ENCODE results near the gene GRIK1.

Gene GRIK1

DNA sequence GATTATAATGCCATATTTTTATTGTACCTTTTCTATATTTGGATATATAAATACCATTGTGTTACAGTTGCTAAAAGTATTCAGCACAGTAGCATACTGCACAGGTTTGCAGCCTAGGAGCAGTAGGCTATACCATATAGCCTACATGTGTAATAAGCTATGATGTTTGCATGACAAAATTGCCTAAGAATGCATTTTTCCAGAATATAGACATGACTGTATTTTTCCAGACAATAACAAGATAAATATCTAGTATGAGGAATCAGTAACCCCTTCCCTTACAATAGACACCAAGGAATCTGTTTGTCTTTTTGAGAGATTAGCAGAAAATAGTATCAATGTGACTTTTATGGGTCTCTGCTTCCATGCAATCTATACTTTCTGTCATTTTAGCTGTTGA lies 228.6 kb downstream of the GRIK1 start:
- no peak for DNase-seq

DNA sequence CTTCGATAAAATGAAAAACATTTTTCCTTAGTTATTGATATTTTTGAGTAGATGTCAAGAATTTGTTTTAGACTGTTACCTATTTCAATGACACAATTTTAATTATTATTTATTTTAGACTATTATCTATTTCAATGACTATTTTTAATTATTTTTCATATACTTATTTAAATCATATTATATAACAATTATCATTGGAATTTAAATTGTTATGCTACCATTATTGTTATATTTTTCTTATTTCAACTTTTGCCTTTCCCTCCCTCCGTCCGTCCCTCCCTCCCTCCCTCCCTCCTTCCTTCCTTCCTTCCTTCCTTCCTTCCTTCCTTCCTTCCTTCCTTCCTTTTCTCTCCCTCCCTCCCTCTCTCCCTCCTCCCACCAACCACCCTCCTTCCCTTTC lies 229.3 kb downstream of the GRIK1 start:
- DNase-seq = no peak

DNA sequence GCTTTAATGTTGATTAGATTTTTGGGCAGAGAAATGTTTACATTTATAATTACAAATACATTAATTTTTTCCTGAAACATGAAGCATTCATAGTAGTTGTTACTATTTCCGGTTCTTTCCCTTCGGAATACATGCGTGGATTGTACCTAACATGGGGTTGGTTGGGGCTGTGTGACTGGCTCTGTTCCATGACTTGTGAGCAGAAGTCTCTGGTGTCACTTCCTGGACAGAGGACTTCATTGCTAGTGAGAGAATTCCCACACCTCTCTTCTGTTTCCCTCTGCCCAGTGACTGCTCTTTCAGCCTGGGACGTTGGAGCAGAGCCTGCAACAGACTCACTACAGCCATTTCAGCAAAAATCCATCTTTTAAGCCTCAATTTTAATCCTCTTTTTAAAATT lies 231.4 kb downstream of the GRIK1 start:
- no peak for DNase-seq

DNA sequence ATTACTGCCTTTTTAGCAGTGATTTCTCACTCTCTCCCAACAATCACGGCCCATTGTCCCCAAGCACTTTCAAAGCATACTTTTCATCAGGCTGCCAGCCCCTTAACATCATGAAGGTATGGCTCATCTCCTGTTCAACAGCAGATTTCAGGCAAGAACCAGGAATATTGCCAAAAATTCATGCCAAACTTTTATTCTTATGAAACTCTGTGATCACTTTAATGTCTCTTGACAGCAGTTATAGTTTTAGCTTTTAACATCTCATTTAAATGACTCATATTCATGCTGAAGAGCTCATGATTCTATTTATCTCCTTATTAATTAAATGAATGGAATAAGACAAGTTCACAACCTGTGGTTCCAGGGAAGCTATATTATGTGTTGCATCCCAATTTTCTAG lies 235.1 kb downstream of the GRIK1 start:
- no peak for DNase-seq

DNA sequence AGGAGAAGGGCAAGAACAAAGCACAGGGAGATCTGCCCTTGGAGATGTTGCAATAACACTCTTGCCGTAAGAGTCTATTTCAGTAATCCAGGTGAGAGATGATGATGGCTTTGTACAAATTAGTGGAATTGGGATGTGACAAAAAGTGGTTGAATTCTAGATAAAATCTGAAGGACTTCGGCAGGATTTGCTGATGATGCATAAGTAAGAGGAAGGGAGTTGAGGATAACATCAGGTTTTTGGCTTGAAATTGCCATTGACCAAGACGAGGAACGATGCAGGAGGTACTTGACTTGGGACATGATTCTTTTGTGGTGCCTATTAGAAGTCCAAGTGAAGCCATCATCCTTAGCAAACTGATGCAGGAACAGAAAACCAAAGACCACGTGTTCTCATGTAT lies 238.1 kb downstream of the GRIK1 start:
- no peak for DNase-seq

DNA sequence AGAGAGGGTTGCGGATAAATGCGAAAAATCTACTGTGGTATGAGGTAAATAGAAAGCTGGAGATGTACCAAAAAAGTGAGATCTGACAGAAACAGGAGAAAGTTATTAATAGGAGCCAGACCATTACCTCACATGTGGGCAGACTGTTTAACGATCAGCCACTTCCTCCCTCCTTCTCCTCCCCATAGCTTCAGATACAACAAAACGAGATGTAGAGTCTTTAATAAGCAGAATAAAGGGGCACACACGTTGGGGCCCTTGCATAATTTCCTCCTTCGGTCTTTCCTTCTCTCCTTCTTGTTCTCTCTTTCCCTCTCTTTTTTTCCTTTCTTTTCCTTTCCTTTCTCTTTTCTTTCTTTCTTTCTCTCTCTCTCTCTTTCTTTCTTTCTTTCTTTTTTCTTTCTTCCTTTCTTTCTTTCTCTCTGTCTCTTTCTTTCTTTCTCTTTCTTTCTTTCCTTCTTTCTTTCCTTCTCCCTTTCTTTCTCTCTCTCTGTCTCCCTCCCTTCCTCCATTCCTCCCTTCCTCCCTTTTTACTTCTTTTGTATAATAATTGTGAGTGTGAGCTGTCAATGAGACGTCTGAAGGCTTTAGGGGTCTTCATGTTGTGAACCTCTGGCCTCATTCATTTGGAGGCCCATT lies 242.1 kb downstream of the GRIK1 start:
- no peak for DNase-seq

DNA sequence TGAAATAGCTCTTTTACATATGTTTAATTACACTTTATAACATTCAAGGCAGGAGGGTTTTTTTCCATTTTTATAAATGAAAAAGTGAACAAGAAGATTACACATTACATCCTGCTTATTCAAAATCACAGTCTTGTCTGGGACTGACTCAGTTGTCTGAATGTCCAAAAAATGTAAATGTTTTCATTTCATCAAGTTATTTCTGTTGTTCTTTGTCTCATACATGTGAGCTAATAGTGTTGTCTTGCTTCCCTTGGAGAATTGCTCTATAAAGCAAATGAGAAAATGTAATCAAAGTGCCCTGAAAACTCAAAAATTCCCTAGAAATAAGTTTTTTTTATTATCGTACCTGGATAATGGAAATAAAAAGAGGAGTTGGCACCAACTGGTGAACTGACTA lies 242.9 kb downstream of the GRIK1 start:
- DNase-seq = no peak

DNA sequence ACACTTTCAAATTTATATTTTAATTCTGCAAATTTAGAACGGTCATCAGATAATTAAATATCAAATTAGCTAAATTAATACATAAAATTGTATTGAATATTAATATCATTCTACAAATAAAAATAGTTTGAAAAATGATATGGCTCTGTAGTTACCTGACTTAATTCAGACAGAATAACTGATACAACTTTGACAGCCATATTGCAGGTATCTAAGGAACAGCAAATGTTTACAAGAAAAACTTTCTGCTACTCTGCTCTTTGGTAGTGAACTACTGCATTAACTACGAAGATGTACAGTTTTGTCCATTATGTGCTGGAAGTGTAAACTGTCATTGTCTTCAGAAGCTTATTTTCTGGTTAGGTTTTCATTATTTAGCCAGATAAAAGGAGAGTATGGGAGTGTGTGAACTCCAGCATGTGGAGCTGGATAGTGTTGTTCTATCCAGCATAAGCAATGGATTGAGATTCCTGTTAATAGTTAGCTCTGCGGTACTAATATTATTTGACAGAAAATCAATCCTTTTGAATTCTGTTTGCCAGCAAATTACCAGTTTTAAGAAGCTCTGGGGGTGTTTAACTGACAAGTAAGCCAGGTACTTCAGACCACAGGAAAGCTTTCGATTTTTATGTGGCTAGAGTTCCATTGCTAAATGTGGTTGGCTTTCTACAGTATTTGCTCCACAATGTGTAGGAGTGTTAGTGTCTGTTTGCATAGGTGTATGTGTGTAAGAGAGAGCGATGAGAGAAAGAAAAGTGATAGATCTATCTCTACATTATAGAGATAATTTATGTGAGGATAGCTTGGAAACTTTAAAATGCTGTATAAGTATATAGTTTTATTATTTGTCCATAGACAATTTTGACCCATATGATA lies 247.9 kb downstream of the GRIK1 start:
- no peak for DNase-seq

DNA sequence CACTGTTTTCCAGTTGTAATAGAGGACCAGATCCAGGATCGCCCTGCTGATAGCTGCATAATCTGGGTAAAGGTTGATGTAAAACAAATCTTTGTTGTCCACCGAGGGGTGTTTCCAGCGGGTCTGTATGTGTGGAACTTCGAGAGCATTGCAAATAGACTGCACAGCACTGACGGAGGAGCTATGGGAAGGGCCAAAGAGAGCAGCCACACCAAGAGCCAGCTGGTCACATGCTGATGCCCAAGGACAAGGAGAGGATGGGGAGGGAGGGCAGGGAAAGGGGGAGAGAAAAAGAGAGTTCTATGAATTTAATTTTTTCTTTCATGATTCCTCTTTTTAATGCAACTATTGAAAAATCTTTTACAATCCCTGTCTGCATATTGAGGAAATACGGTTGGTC lies 250.0 kb downstream of the GRIK1 start:
- no peak for DNase-seq

DNA sequence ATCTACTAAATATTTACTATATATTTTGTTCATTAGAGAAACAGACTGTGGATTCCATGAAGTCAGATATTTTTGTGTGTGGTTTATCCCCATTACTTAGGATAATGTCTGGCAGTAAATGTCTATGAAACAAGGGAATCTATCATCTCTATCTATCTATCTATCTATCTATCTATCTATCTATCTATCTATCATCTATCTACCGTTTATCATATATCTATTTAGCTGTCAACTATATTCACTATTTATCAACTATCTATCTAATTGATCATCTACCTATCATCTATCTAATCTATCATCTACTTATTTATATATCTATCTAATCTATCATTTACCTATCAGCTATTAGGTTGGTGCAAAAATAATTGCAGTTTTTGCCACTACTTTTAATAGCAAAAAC lies 255.7 kb downstream of the GRIK1 start:
- DNase-seq = no peak

DNA sequence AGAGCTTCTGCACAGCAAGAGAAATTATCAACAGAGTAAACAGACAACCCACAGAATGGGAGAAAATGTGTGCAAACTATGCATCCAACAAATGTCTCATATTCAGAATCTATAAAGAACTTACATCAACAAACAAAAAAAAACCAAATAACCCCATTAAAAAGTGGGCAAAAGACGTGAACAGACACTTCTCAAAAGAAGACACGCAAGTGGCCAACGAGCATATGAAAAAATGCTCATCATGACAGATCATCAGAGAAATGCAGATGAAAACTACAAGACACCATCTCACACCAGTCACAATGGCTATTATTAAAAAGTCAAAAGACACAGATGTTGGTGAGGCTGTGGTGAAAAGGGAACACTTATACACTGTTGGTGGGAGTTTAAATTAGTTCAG lies 257.0 kb downstream of the GRIK1 start:
- DNase-seq = no peak

DNA sequence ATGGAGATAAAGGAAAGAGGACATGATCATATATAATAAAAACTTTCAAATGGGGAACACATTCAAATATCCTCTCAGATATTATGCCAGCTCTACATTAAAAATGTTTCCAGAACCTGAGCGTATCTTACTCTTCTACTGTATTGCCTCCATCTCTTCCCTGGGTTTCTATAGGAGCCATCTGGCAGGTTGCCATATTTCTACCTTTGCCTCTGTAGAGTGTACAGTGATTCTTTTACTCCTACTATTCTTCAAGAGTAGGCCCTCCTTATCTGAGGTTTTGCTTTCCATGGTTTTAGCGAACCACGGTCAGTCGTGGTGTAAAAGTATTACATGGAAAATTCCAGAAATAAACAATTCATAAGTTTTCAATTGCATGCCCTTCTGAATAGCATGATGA lies 259.5 kb downstream of the GRIK1 start:
- no peak for DNase-seq

DNA sequence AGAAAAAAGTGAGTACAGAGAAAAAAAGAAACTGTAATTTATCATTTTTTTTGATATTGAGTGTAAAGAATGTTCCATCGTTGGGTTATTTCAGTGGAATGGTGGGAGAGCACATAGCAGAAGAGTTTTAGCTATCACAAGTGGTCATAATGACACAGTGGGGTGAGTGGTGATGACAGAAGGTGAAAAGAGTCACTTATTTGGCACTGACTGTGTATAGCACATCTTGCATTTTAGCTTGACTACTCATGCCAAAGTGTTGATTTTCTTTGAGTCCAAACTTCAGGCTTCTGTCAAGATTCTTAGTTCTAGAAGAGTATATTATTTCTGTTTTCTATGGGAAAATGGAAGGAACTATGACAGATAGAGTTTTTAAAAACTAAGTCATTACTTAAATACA lies 261.2 kb downstream of the GRIK1 start:
- no peak for DNase-seq

DNA sequence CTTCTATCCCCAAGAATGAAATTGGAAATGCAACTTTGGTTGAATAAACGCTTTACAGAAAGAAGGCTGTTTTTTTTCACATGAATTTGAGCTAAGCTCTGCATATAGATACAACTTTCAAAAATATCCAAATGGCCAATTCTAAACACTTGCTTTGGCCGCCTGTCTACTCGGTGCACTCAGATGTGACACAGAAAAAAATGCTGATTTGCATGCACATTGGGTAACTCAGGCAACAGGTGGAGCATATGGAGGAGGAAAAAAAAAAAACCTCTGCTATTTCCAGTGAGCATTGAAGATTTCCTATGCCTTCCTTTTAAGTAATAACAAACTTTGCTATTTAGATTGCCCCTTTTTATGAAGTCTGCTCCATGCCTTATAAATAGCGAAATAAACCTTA lies 262.5 kb downstream of the GRIK1 start:
- DNase-seq = no peak

DNA sequence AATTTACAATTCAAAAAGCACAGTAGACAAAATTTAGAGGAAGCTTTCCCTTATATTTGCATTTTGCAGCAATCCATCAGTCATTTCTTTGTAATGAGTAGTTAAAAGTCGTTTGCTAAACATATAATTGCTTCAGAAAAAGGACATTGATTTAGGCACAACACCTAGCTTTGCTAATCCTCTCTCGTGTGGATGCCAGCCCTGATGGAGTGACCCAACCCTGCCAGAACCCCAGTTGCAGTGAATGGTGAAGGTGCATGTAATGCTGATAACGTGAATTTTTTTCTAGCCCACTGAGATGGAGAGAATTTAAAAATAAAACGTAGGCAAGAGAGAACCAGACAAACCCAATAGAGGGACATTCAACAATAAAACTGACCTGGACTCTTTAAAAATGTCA lies 263.4 kb downstream of the GRIK1 start:
- no peak for DNase-seq

DNA sequence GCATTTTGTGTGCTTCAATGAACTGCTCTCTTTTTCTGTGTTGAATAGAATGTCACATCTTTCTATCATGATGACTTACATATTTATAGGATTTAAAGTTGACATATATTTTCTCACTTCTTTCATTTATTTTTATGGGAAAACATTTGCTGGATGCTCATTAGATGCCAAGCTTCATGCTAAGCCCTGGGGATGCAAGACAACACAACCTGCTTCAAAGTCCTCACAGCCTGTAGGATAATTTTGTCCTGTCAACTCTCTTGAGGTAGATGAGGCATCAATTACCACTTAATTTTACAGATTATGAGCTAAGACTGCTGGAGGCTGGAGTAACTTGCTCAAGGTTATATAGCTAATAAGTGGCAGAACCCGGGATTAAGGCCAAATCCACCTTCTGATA lies 264.3 kb downstream of the GRIK1 start:
- no peak for DNase-seq

DNA sequence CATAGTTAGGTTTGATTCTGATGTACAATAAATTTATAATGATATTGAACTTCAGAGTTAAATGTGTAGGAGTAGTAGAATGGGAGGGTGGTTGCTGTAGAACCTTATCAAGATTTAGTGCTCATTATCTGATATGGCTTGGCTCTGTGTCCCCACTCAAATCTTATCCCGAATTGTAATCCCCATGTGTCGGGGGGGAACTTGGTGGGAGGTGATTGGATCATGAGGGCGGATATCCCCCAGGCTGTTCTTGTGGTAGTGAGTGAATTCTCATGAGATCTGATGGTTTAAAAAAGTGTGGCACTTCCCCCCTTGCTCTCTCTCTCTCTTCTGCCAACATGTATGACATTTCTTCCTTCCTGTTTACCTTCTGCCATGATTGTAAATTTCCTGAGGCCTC lies 265.5 kb downstream of the GRIK1 start:
- DNase-seq = no peak

DNA sequence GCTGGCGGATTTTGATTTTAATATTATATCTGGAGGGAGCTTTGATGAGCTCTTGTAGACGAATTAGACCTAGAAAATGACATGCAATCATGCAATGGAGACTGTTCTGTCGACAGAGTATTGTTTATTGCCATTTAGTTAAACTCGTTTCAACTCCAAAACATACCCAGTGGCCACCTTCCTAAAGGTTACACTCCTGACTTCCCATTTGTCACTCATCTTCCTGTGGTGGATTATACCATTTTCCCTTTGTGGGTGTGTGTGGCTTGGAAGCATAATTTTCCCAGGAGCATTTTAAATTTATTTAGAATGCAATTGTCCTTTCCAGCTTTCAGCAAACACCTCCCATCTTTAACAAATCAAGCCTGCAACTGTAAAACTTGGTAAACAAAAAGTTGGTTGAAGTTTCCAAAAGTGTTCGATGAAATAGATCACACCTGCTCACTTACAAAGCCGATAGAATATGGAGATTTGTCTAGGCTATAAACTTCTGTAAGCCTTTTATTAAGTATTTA lies 266.6 kb downstream of the GRIK1 start:
- no peak for DNase-seq

DNA sequence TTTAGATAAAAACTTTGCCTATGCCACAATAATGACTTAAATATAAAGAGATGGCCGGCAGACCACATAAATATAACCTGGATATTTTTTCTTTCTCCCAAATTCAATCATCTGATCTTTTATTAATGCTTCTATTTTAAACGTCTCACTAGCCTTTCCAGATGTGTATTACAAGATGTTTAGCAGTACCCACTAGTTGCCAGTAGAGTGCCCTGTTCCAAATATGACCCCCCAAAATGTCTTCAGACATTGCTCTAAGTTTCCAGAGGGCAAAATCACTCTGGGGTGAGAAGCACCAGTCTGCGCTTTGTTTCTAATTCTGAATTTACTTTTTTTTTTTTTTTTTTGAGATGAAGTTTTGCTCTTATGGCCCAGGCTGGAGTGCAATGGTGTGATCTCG lies 268.1 kb downstream of the GRIK1 start:
- no peak for DNase-seq

DNA sequence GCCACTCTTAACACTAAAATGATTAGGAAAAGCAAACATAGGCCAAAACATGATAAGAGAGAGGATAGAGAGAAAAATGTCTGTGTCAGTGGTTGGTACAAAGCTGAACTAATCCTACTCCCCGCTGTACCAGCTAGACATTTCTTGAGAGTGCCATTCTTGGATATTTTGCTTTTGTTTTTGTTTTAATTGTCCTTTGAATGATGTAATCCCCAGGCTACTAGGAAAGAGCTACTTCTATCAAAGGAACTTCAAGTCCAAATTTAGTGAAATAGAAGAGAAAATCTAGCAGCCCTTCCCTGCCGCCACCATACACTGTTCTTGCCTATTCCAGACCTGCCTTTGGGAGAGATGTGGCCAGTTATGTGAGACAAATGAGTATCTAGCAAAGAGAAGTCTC lies 269.6 kb downstream of the GRIK1 start:
- DNase-seq = no peak

DNA sequence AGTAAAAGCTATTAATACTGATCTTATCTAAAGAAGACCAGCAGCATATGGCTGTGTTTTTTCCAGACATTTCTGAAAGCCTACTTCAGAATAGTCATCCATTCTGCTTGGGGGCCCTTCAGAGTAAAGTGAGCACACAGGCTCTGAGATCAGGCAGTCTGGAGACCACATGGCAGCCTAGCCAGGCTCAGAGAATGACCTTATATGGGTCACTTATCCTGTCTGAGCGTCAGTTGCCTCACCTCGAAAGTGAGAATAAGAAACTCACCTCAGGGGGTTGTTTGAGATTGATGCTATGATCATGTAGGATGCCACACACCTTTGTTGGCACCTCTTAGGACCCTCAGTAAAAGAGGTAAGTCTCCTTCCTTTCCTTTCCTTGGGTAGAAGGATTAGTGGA lies 270.4 kb downstream of the GRIK1 start:
- no peak for DNase-seq

DNA sequence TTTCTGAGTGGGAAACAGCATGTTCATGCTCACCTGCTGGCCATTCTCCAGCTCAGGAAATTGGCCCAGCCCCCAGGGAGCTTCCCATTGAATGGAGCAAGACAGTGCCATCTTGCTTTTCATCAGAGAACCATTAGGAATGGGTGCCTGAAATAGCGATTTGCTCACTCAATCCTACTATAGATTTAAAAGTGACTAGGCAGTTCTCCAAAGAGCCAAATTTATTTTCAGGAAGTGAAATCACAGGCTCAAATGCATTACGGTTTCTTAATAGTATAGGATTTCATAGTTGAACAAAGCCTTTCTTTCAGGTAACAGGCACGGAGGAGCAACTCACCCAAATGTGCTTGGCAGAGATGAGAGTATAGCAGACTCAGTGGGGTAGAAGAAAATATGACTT lies 272.1 kb downstream of the GRIK1 start:
- no peak for DNase-seq

DNA sequence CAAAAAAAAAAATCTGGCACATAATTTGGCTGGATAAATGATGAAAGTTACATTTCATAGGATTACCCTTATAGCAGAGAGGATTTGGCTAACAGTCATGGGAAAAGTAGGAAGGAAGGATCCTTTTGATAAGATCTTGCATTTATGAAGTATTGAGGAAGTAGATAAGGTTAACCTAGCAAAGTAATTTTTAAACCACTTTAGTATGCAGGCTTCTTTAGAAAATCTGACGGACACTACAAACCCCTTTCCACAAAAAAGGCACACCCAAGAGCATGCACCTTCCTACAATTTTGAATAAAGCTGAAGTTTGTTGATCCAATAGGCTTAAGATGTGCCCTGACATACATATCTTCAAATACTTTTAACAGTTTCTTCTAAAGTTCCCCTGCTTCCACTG lies 275.2 kb downstream of the GRIK1 start:
- no peak for DNase-seq

DNA sequence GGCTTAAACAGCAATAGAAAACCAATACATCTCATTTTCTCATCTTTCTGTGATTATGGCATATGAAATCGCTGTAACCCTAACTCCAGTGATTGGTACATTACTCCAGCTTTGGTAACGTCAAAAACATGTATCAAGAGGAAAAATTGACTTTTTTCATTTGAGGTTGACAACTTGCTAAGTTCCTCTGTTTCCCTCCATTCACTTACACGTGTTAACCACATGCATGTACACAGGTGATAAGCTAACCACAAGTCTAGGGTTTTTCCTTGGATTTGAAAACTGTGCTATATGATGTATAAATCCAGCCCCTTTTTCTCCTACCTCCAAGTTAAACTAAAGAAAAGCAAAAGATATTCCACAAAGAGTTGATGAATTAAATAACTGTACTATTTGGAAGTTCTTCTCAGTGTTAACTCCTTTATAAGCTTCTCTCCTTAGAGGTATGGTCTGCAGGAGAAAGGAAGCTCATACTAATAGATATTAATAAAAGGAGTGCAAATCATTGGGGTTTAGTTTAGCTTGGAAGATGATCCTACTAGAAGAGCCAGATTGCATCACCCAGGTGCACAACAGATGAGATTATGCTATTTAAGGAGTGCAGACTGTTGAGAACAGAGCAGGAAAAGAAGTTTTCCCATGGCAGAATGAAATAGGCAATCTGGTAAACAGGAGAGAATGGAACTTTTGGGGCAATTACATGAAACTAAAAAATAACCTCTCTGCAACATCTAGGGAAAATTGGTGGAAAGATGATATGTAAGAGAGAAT lies 277.9 kb downstream of the GRIK1 start:
- DNase-seq = no peak
